Stimulated activated CD8-positive, alpha-beta memory T cell treated with anti-CD3 and anti-CD28 coated beads, Interleukin-7, amount 100 ng/mL, for 4 hours (primary cell): ENCODE data around the gene TMEM151B.

Experiments
- DNase-seq, 2 donors: peaks; one replicate each; pipeline ENCODE4 v3.0.0-alpha.2; 2020; ENCODE audit warnings: low read depth in 2 of 2

Gene TMEM151B

DNA sequence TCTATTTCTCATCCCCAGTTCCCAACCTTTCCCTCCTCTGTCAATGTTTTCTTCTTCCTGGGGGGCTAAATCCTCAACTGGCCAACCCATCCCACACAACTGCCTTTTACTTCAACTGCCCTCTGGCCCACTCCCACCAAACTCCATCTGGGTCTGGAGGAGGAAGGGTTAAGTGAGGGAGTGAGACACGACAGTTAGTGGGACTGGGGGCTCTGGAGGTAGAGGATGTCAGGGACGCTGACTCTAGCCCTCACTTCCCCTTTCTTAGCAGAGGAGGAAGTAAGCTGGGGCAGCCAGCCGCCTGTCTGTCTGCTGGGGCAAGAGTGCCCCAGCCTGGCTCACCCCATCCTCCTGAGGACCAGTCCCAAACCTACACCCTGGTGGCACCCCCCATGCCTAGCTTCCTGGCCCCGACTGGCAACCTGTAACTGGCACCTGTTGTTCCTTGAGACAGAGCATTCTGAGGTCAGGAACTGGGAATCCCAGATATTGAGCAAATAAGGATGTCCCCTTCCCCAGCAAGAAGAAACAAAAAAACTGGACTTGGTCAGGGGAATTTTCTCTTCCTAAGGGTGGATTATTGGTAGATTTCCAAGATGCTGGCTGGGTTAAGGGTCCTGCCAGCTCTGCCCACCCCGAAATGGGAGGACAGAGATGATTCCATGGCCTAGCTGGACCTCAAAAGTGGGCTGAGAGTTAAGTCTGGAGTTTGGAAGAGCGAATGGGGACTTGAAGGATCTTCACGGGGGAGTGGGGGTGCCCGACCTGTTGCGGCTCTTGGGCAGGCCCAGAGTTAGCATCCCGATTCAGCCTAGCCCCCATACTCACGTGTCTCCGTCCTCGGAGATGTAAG is 5.9 kb upstream of the TMEM151B start:
- DNase-seq, result no peak

DNA sequence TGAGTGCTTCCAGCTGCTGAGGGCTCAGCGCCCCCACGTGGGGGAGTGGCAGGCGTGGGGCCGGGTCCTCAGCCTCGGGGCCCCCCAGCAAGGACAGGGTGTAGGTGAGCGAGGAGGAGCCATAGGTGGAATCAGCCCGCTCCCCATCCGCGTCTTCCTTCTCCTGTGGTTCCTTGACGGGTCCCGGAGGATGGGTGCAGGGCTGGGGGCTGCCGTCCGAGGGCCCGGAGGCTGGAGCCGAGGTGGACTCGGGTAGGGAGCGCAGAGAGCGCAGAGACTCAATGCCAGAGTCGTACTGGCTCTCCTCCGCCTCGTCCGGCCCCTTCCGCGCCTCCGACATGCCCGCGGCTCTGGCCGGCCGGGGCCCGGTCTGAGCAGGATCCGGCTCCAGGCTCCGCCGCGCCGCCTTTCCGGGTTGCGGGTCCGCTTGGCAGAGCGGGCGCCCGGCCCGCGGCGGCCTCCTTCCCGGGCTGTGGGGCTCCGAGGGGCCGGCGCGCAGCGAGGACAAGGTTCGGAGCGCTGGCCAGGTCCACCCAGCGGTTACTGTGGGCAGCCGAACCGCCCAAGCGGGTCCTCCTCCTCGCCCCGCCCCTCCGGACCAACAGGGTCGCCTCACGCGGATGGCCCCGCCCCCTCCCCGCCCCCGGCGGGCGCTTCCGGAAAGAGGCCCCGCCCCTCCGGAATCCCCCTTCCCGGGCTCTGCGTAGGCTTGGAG is 5.1 kb upstream of the TMEM151B start, which contains the start of gene NFKBIE:
Gene NFKBIE (minus strand): TSS at position 545 of the 715 bp plus-strand sequence. CDS start 205 bp downstream, at position 340.
- DNase-seq, result peak; percentile 89 to 95

DNA sequence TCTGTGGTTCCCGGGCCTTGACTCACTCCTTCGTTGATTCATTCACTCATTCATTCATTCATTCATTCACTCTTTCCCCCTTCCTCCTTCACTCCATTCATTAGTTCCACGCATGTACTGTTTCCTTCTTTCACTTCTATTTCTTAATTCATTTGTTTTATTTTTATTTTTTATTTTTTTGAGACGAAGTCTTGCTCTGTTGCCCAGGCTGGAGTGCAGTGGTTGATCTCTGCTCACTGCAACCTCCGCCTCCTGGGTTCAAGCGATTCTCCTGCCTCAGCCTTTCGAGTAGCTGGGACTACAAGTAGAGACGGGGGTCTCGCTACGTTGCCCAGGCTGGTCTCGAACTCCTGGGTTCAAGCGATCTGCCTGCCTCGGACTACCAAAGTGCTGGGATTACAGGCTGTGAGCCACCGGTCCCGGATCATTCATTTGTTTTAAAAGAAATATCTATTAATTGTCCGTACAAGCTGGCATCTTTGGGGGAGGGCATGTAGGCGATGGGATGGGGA is 4.5 kb upstream of the TMEM151B start:
- no peak for DNase-seq

DNA sequence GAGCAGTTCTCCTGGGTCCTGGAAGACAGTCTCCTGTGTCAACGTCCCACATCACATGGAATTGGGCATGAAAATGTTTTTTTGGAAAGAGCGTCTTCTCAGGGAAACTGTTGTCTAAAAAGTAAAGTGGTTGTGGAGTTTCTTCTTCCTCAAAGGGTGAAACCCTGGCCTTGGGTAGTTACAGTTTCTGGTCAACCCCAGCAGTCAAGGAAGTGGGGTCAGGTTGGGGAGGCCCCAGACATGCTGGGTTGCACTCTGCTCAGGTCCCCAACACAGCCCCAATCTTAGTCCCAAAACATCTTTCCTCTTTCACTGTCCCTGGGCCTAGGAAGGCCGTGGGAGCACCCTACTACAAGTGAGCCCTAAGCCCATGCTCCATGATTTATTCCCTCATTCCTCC is 3.9 kb upstream of the TMEM151B start:
- no peak for DNase-seq

DNA sequence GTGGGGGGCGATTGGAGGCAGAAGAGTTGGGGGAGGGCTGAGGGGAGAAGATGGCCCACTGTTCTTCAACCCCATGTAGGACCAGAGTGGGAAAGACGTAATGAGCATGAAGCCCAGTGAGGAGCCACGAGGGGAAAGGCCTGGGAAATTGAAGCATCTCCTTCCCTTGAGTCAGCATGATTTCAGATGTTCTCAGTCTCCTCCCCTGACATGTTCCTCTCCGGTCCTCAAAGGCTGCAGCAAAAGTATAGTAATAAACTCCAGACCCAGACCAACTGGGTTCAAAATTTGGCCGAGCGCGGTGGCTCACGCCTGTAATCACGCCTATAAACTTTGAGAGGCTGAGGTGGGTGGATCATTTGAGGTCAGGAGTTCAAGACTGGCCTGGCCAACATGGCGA is 3.0 kb upstream of the TMEM151B start:
- no peak for DNase-seq

DNA sequence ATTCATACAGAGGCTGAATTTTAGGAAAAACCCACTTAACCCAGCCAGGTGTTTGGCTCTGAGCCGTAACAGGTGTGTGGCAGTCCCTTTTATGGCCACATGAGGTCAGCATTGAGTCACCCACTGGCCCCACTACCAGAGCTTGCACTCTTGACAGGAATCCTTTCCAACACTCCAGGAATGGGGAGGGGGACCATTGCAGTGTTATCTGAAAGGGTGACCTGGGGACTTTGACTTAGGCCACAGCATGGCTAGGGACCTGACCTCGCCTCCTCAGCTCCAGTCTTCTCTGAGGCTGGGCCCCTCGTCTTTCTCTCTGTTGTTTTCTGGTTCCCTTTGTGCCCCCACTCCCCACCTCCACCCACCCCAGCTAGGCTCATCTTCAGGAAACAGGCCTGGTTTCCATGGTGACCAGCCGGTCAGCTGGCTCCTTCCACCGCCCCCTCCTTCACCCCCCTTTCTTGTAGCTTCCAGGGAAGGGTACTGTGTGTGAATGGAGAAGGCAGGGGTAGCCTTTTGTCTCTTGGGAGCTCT is 2.1 kb upstream of the TMEM151B start:
- no peak for DNase-seq

DNA sequence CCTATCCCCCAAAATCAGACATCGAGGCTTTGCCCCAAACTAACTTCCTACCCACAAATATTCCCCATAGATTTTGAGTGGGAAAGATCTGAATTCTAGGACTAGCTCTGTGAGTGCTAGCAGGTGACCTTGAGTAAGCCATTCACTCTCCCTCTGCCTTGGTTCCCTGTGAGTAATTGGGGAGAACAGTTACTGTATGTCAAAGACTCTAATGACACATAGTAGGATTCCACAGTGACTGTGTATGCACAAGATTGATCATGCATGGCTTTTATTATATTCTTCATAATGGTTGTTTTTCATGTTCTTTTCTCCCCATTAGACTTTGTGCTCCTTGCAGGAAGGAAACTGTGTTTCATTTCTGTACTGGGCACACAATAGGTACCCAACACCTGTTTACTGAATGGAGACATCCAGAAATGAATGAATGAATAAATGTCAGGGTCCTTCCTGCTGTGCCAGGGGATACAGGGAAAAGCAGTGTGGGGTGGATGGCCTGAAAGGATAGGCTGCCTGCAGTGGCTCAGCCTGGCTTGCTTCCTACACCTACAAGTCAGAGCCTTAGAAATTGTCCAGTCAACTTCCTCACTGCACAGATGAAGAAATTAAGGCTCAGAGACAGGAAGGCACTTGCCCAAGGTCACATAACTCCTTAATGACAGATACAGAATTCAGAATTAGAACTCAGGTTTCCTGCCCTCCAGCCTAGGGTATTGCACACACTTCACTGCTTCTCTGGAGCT is 901 bp upstream of the TMEM151B start:
- no peak for DNase-seq

DNA sequence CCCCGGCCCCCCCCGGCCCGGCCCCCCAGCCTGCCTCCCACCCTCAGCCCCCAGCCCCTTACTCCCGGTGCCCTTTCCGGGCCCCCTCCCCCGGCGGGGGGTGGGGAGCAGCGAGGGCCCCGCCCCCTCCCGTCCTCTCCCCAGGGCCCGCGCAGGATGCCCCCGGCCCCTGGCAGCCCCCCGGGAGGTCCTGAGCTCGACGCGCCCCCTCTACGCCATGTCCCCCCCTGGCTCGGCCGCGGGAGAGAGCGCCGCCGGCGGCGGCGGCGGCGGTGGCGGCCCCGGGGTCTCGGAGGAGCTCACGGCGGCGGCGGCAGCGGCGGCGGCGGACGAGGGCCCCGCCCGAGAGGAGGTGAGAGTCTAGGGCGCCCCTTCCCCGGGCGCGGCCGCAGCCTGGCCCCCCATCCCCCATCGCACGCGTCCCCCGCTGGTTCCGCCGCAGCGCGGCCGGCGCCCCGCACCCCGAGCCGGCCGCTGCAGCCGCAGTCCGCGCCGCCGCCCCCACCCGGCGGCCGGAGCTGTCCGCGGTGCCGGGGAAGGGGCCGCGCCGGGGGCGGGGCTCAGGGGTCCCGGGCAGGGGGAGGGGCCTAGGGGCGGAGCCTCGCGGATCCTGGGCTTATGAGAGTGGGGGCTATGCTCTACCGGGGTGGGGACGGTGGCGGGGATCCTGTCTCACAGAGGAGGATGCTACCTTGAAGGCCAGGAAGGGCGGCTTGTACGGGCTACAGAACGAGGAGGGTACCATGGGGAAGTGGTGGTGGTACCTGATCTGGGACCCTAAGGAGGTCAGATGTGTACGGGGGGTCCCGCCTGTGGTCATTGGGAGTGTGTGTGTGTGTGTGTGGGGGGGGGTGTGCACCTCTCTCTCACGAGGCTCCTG is 516 bp downstream of the TMEM151B start:
- DNase-seq, result no peak

DNA sequence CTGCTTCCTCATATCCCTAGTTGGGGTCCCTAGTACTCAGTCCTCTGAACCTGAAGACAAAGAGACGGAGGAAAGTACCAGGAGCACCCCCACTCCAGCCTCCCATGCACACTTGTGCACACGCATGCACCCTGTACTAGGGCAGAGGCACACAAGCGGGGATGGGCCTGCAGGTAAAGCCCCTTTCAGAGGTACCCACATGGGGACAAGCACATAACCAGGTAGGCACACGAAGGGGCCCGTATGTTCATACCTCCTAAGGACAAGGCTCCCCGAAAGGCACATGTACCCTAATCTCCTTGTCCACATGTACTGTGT is 1.1 kb downstream of the TMEM151B start:
- no peak for DNase-seq

DNA sequence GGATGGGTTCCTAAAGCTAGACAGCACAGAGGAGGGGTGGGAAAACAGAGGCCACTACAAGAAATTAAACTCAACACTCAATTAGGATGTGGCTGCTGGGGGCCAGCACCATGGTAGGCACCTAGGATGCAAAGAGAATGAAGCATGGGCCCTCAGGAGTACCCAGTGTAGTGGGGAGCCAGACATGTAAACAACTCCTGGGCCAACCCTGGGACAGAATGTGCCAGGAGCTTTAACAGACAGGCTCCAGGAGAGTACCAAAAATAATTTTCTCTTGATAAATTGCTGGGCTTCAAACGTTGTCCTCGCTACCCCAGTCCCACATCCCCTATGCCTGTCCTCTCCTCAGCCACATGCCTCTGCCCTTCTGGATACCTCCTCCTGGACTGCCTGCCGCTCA is 1.7 kb downstream of the TMEM151B start:
- DNase-seq, result no peak

DNA sequence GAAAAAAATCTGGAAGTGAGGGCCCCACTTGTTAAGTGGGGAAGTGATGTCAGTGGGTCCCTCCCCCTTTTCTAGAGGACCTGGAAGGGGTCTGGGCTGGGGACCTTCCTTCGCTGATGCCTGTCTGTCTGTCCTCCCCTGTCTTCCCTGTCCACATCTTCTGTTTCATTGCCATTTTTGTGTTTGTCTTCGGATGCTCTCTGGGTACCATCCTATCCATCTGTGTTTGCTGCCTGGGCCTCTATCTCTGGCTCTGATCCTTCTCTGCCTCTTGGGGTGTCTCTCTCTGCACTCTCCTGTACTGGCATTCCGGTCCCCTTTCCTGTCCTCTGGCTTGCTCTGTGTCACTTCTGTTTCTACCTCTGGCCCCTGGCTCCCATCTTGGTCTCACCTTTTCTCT is 2.3 kb downstream of the TMEM151B start:
- DNase-seq, result no peak

DNA sequence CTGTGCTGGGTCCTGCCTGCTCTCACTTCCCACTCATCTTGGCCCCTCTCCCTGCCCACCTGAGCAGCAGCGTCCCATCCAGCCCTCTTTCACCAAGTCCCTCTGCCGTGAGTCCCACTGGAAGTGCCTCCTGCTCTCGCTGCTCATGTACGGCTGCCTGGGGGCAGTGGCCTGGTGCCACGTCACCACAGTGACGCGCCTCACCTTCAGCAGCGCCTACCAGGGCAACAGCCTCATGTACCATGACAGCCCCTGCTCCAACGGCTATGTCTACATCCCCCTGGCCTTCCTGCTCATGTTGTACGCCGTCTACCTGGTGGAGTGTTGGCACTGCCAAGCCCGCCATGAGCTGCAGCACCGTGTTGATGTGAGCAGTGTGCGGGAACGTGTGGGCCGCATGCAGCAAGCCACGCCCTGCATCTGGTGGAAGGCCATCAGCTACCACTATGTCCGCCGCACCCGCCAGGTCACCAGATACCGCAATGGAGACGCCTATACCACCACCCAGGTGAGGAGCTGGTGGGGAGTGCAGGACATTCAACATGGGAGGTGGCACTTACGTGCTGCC is 2.8 kb downstream of the TMEM151B start:
- DNase-seq, result no peak

DNA sequence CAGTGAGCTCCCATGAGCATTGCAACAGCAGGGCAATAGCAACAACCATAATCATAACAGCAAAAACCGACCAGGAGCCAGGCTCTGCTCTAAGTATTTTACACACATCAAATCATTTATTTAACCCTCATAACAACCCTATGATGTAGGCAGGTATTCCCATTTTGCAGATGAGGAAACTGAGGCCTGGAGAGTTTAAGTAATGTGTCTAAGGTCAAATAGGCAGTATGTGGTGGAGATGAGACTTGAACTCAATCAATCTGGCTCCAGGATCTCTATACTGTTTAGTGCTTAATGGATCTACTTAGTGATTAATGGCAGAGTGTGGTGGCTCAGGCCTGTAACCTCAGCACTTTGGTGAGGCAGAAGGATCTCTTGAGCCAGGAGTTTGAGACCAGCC is 3.4 kb downstream of the TMEM151B start:
- DNase-seq, result no peak

DNA sequence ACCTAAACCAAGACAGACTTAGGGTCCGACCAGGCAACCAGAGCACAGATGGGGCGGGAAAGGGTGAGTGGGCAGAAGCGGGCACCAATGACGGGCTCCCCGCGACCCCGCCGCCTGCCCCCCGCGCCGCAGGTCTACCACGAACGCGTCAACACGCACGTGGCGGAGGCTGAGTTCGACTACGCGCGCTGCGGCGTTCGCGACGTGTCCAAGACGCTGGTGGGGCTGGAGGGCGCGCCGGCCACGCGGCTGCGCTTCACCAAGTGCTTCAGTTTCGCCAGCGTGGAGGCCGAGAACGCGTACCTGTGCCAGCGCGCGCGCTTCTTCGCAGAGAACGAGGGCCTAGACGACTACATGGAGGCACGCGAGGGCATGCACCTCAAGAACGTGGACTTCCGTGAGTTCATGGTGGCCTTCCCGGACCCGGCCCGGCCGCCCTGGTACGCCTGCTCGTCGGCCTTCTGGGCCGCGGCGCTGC is 5.1 kb downstream of the TMEM151B start:
- no peak for DNase-seq

DNA sequence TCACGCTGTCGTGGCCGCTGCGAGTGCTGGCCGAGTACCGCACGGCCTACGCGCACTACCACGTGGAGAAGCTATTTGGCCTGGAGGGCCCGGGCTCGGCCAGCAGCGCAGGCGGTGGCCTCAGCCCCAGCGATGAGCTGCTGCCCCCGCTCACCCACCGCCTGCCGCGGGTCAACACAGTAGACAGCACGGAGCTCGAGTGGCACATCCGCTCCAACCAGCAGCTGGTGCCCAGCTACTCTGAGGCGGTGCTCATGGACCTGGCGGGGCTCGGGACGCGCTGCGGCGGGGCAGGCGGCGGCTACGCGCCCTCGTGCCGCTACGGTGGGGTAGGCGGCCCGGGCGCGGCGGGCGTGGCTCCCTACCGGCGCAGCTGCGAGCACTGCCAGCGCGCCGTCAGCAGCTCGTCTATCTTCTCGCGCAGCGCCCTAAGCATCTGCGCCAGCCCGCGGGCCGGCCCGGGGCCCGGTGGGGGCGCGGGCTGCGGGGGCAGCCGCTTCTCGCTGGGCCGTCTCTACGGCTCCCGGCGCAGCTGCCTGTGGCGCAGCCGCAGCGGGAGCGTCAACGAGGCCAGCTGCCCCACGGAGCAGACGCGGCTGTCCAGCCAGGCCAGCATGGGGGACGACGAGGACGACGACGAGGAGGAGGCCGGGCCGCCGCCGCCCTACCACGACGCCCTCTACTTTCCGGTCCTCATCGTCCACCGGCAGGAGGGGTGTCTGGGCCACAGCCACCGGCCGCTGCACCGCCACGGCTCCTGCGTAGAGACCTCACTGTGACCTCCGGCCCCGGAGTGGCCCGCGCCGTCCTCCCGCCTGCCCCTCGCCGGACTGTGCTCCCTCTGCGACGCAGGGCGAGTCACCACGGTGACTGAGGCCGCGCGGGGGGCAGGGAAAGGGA is 5.7 kb downstream of the TMEM151B start:
- DNase-seq, result no peak

DNA sequence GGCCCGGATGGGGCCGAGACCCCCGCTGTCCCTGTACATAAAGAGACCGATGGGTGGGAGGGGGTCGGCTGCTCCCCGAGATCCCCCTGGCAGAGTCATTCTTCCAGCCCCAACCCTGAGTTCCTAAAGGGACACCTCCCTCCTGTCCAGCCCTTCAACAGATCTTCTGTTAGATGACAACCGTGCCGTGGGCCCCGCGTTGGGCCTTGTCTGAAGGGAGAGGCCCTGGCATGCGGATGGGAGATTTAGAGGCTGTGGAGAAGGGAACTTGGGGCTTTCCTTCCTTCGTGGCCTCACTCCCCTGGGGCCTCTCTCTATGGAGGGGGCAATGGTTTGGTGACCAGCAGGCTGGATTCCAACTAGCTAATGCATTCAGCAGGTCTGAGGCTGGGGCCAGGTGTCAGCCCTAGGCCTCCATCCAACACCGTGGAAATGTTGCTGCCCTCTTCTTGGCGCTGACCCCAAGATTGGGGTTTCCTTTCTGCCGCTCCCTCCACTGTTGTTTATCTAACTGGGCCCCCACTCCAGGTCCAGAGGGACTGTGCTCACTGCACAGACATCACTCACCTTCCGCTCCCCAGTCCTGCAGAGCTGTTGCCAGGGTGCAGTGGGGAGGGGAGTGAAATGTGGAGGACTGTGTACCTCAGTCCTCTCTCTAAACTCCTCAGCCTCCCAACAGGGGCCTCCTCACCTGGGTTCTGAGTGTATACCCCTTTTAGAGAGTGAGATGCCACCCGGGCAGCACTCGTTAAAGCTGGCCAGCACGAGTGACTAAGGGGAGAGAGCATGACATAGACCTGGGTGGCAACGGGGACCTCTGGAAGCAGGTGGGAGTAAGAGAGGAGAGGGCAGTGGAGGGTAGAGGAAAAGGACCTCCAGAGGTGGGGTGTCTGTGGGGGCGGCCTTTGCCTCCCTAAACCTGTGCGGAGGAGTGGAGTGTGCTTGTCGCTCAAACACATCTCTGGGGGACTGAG is 6.7 kb downstream of the TMEM151B start:
- no peak for DNase-seq

DNA sequence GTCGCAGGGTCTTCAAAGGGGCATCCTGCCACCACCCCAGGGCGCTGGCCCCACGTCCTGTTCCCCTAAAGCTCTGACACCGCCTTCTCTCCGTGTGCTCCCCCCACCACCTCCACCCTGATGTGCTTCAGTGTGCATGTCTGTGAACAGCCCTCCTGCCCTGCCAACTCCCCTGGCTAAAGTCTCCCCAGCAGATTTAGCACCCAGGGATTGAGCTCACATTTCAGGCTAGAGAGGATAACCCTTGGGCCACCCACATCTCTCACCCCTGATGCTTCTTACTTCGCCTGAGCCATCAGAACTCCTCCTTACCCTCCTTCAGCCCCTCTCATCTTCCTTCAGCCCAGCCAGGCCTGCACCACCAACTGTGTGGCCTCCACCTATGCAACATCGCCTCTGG is 7.5 kb downstream of the TMEM151B start:
- no peak for DNase-seq

DNA sequence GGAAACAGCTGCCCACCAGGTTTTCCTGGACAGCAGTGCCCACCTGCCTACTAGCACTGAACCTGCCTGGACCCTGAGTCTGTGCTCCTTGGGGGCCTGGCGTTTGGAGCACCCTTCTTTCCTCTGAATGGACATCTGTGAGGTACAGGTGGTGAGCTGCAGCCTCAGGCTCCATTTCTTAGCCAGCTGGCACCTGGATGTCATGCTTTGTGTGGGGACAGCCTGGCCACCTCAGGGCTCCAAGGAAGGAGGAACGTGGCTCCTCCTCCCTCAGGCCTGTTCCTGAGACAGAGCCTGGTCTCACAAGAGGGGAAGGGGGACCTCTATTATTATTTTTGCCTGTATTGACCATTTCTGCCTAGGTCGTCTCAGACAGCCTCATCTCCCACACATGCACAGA is 8.1 kb downstream of the TMEM151B start:
- DNase-seq, result no peak
